Spleen (tissue), 11 donors: ENCODE data around the gene FCRL2. TPM values are rescaled to one million over a fixed set of nuclear protein-coding genes. Genes with fewer than 3 reads are reported as not detected.

Experiments used
- DNase-seq: peaks from one replicate; pipeline ENCODE4 v3.0.0-alpha.2; 2020
- H3K27ac ChIP-seq, 8 donors: fragments of 200-600 bp; sonication (generic) in 7 of 8; 1 replicate in 4 of 8; 2 replicates in 4 of 8; pipeline versions ENCODE4 v1.5.0 to v1.8.0; 2016 to 2021; ENCODE audit warnings: inconsistent platforms in 4 of 8, mild to moderate bottlenecking in 4 of 8, moderate library complexity in 1 of 8
- H3K27me3 ChIP-seq, 7 donors: fragments of 200-600 bp; sonication (generic) in 6 of 7; replicated peaks in 1 of 7; 1 replicate in 4 of 7; 2 replicates in 3 of 7; pipeline versions ENCODE4 v1.5.0 to v1.8.0; 2016 to 2021; ENCODE audit warnings: inconsistent platforms in 3 of 7, mild to moderate bottlenecking in 1 of 7
- H3K36me3 ChIP-seq, 6 donors: fragments of 200-600 bp; sonication (generic) in 5 of 6; 1 replicate in 4 of 6; 2 replicates in 2 of 6; pipeline versions ENCODE4 v1.5.0 to v1.8.0; 2016 to 2021; ENCODE audit warnings: inconsistent platforms in 2 of 6
- H3K4me1 ChIP-seq, 6 donors: fragments of 200-600 bp; sonication (generic) in 5 of 6; 1 replicate in 3 of 6; 2 replicates in 3 of 6; pipeline versions ENCODE4 v1.5.0 to v1.8.0; 2016 to 2021; ENCODE audit warnings: inconsistent platforms in 3 of 6
- H3K4me3 ChIP-seq, 8 donors: fragments of 200-600 bp; sonication (generic) in 7 of 8; 1 replicate in 4 of 8; 2 replicates in 4 of 8; pipeline versions ENCODE4 v1.5.0 to v1.8.0; 2016 to 2021; ENCODE audit warnings: inconsistent platforms in 4 of 8, mild to moderate bottlenecking in 4 of 8, moderate library complexity in 2 of 8
- H3K9me3 ChIP-seq, 8 donors: fragments of 200-600 bp; sonication (generic) in 7 of 8; 1 replicate in 4 of 8; 2 replicates in 4 of 8; pipeline versions ENCODE4 v1.5.0 to v1.8.0; 2016 to 2021; ENCODE audit warnings: inconsistent platforms in 4 of 8
- CTCF ChIP-seq, 11 experiments: fragments of 200-600 bp in 7 of 11; fragments of 450-650 bp in 4 of 11; sonication (generic) in 4 of 11; IDR thresholded peaks in 8 of 11; conservative IDR thresholded peaks in 3 of 11; 1 replicate in 7 of 11; 2 replicates in 4 of 11; pipeline versions ENCODE4 v1.4.0 to v1.8.0; 2016 to 2021; ENCODE audit warnings: antibody characterized with exemption in 11 of 11, inconsistent platforms in 4 of 11, mild to moderate bottlenecking in 1 of 11
- POLR2A ChIP-seq, 3 donors: fragments of 450-650 bp; IDR thresholded peaks; one replicate each; pipeline ENCODE4 v1.5.1; 2017; ENCODE audit warnings: antibody characterized with exemption in 3 of 3, mild to moderate bottlenecking in 1 of 3
- POLR2AphosphoS5 ChIP-seq, 3 donors: sonication (generic); formaldehyde crosslinking; IDR thresholded peaks; one replicate each; pipeline ENCODE4 v1.5.1; 2017; ENCODE audit warnings: antibody characterized with exemption in 3 of 3
- WGBS, 5 donors: extraction: QIAGEN DNeasy Blood & Tissue Kit in 3 of 5; methylation state at CpG; one replicate each; pipeline versions ENCODE4 v1.1.5 to v1.1.7; 2013 to 2018; 5-methylcytosine and 5-hydroxymethylcytosine counted together
- intact Hi-C: fragments of 100-400 bp; cut with DNase I; formaldehyde crosslinking; loops from one replicate; pipeline ENCODE4 v1.15.0; 2023; ENCODE audit warnings: low total_unique reads
- polyA plus RNA-seq, 3 donors: library from polyadenylated mRNA; stranded (reverse); fragments of 200-250 nt; gene quantifications; one replicate each; pipeline ENCODE4 v1.2.1, GENCODE V29; 2013
- total RNA-seq, 7 donors: library from RNA; depleted of rRNA in 3 of 7; stranded (reverse); fragments of >200 nt in 3 of 7; fragmentation: NEBNext Ultra II Directional in 4 of 7; extraction: Animal tissue kit (Norgen Biotek cat#: 25700) in 4 of 7; gene quantifications; one replicate each; pipeline versions ENCODE4 v1.1.0 to v1.2.1, GENCODE V29; 2016 to 2021
- donor health status: healthy with polysubstance abuse.
- donor health status: DM: no; HTN: no; CAD: no; lungs with moderate emphysema.
- donor health status: DM: no; HTN: no; CAD: no.
- donor health status: Bipolar disorder and iron deficiency.
- donor health status: healthy.
- donor health status: DM: no; HTN: no; CAD: no.
- donor health status: DM: yes; HTN: yes; CAD: no.

Gene FCRL2
- total and polyA plus RNA-seq, 10 donors, result 32.9 to 236 (median 57.2) TPM

- WGBS, 5 donors, result 27 to 54% (median 39%) methylated on average over 8 of the region's 8 CpGs
- Histone ChIP-seq H3K27me3 (peaks cover 0 to 9% (median 0%) of the 10 kb centered on the region in 7 donors), H3K9me3 (no peaks in the 10 kb centered on the region), H3K4me1 (peaks cover 0 to 67% (median 25%) of the 10 kb centered on the region in 6 donors), H3K27ac (peak overlapping the region in 4 of 8 donors; percentile 16 to 81 (median 73)), H3K4me3 (no peak overlapping the region), H3K36me3 (peaks cover 0 to 31% (median 0%) of the 10 kb centered on the region in 6 donors)
- TF ChIP-seq CTCF (IDR thresholded peaks at IDR 0.05 in 8 of 11, conservative IDR thresholded peaks at IDR 0.05 in 3 of 11), result no peak
- TF ChIP-seq POLR2AphosphoS5 (IDR thresholded peaks at IDR 0.05), result no peak
- no peak for TF ChIP-seq POLR2A (IDR thresholded peaks at IDR 0.05)
- DNase-seq, result no peak
- intact Hi-C loops, result loop anchor here (10.0 kb wide), 1 partner anchor 197 kb away; no protein-coding TSS in a partner anchor
Measured at GRCh38 chr1:157771661-157772425, 5.1 kb downstream of the FCRL2 start.

- no peak for TF ChIP-seq POLR2A (IDR thresholded peaks at IDR 0.05)
- TF ChIP-seq POLR2AphosphoS5 (IDR thresholded peaks at IDR 0.05), result no peak
- peak in 3 of 11 experiments; percentile 21 to 34 (median 29) for TF ChIP-seq CTCF (IDR thresholded peaks at IDR 0.05 in 8 of 11, conservative IDR thresholded peaks at IDR 0.05 in 3 of 11)
- 69 to 82% (median 78%) methylated on average over 9 of the region's 9 CpGs for WGBS, 5 donors
- peaks cover 0 to 9% (median 0%) of the 10 kb centered on the region in 7 donors for H3K27me3 ChIP-seq
- intact Hi-C loops, result loop anchor here (10.0 kb wide), 1 partner anchor 196 kb away; no protein-coding TSS in a partner anchor
- H3K4me1 ChIP-seq, result peaks cover 0 to 57% (median 24%) of the 10 kb centered on the region in 6 donors
- no peak for DNase-seq
- H3K9me3 ChIP-seq, result no peaks in the 10 kb centered on the region
- H3K36me3 ChIP-seq, result peaks cover 0 to 36% (median 0%) of the 10 kb centered on the region in 6 donors
- no peak overlapping the region for H3K4me3 ChIP-seq
- H3K27ac ChIP-seq, result peak overlapping the region in 1 of 8 donors; percentile 79
Measured at GRCh38 chr1:157770442-157771043, 6.4 kb downstream of the FCRL2 start.

- H3K4me3 ChIP-seq, result no peak overlapping the region
- TF ChIP-seq CTCF (IDR thresholded peaks at IDR 0.05 in 8 of 11, conservative IDR thresholded peaks at IDR 0.05 in 3 of 11), result no peak
- no peak for TF ChIP-seq POLR2A (IDR thresholded peaks at IDR 0.05)
- TF ChIP-seq POLR2AphosphoS5 (IDR thresholded peaks at IDR 0.05), result no peak
- H3K27me3 ChIP-seq, result peaks cover 0 to 9% (median 0%) of the 10 kb centered on the region in 7 donors
- no peak for DNase-seq
- peaks cover 0 to 35% (median 15%) of the 10 kb centered on the region in 6 donors for H3K4me1 ChIP-seq
- H3K27ac ChIP-seq, result no peak overlapping the region
- H3K9me3 ChIP-seq, result no peaks in the 10 kb centered on the region
- intact Hi-C loops, result no loop called here
- peaks cover 0 to 42% (median 0%) of the 10 kb centered on the region in 6 donors for H3K36me3 ChIP-seq
Measured at GRCh38 chr1:157766792-157767191, 10.1 kb downstream of the FCRL2 start.

- intact Hi-C loops, result no loop called here
- Histone ChIP-seq H3K27ac (no peak overlapping the region), H3K36me3 (peaks cover 0 to 64% (median 4%) of the 10 kb centered on the region in 6 donors), H3K4me3 (no peak overlapping the region), H3K4me1 (peaks cover 0 to 4% (median 0%) of the 10 kb centered on the region in 6 donors), H3K27me3 (no peaks in the 10 kb centered on the region), H3K9me3 (peaks cover 0 to 23% (median 18%) of the 10 kb centered on the region in 8 donors)
- DNase-seq, result no peak
- TF ChIP-seq POLR2A (IDR thresholded peaks at IDR 0.05), result no peak
- no peak for TF ChIP-seq CTCF (IDR thresholded peaks at IDR 0.05 in 8 of 11, conservative IDR thresholded peaks at IDR 0.05 in 3 of 11)
- no peak for TF ChIP-seq POLR2AphosphoS5 (IDR thresholded peaks at IDR 0.05)
- WGBS, 5 donors, result 71 to 85% (median 82%) methylated on average over 4 of the region's 4 CpGs
Measured at GRCh38 chr1:157758018-157758417, 18.9 kb downstream of the FCRL2 start.
